ENCODE measurements around the gene PACSIN2.

Gene PACSIN2

GRCh38 chr22:42891008-42891407, 123.9 kb downstream of the PACSIN2 start:
- no peak for TF ChIP-seq EZH2 (IDR thresholded peaks at IDR 0.05; ENCODE audit: borderline replicate concordance, low read depth, low read length, severe bottlenecking)
- TF ChIP-seq CTCF (IDR thresholded peaks at IDR 0.05; ENCODE audit: borderline replicate concordance, extremely low read depth, low read length, poor library complexity, severe bottlenecking), result no peak
- no peak overlapping the region for H3K4me2 ChIP-seq (ENCODE audit: insufficient read depth, low read length)
- DNase-seq (no peak), ATAC-seq (ENCODE audit: insufficient read depth, low read depth) (no peak)
- H3K27ac ChIP-seq (ENCODE audit: low read length), result no peak overlapping the region
- no peak overlapping the region for H3K9ac ChIP-seq (ENCODE audit: low read depth, low read length)
- H3K36me3 ChIP-seq (ENCODE audit: insufficient read depth, low read length), result peaks cover 59% of the 10 kb centered on the region
- peaks cover 6% of the 10 kb centered on the region; the same call in 1 of the 2 replicates for H3K79me2 ChIP-seq (ENCODE audit: insufficient read depth, low read length)
- no peak overlapping the region for H2AFZ ChIP-seq (ENCODE audit: low read depth, low read length)
- H3K4me1 ChIP-seq (ENCODE audit: insufficient read depth, low read length), result no peaks in the 10 kb centered on the region
- H3K9me3 ChIP-seq (ENCODE audit: insufficient read depth, low read length, severe bottlenecking), result no peaks in the 10 kb centered on the region
- peaks cover 22% of the 10 kb centered on the region for H4K20me1 ChIP-seq (ENCODE audit: insufficient read depth, low read length)
- H3K27me3 ChIP-seq (ENCODE audit: insufficient read depth, low read length, poor library complexity), result no peaks in the 10 kb centered on the region
- H3K4me3 ChIP-seq (ENCODE audit: low read depth in 1 of 2, low read length in 2 of 2), result no peak overlapping the region

- Histone ChIP-seq H3K4me1 (ENCODE audit: insufficient read depth, low read length) (no peaks in the 10 kb centered on the region), H2AFZ (ENCODE audit: low read depth, low read length) (no peak overlapping the region), H3K9me3 (ENCODE audit: insufficient read depth, low read length, severe bottlenecking) (no peaks in the 10 kb centered on the region), H3K4me3 (ENCODE audit: low read depth in 1 of 2, low read length in 2 of 2) (no peak overlapping the region), H3K27ac (ENCODE audit: low read length) (no peak overlapping the region), H3K79me2 (ENCODE audit: insufficient read depth, low read length) (no peaks in the 10 kb centered on the region), H3K36me3 (ENCODE audit: insufficient read depth, low read length) (peaks cover 75% of the 10 kb centered on the region), H3K4me2 (ENCODE audit: insufficient read depth, low read length) (no peak overlapping the region), H3K9ac (ENCODE audit: low read depth, low read length) (no peak overlapping the region), H3K27me3 (ENCODE audit: insufficient read depth, low read length, poor library complexity) (no peaks in the 10 kb centered on the region), H4K20me1 (ENCODE audit: insufficient read depth, low read length) (peaks cover 9% of the 10 kb centered on the region)
- no peak for ATAC-seq (ENCODE audit: insufficient read depth, low read depth)
- TF ChIP-seq EZH2 (IDR thresholded peaks at IDR 0.05; ENCODE audit: borderline replicate concordance, low read depth, low read length, severe bottlenecking) (no peak), CTCF (IDR thresholded peaks at IDR 0.05; ENCODE audit: borderline replicate concordance, extremely low read depth, low read length, poor library complexity, severe bottlenecking) (no peak)
- DNase-seq, result no peak
Observed at GRCh38 chr22:42889304-42889703, 125.6 kb downstream of the PACSIN2 start.

- Histone ChIP-seq H2AFZ (ENCODE audit: low read depth, low read length) (no peak overlapping the region), H4K20me1 (ENCODE audit: insufficient read depth, low read length) (peaks cover 9% of the 10 kb centered on the region), H3K9ac (ENCODE audit: low read depth, low read length) (no peak overlapping the region), H3K27me3 (ENCODE audit: insufficient read depth, low read length, poor library complexity) (no peaks in the 10 kb centered on the region), H3K4me2 (ENCODE audit: insufficient read depth, low read length) (no peak overlapping the region), H3K4me1 (ENCODE audit: insufficient read depth, low read length) (no peaks in the 10 kb centered on the region), H3K36me3 (ENCODE audit: insufficient read depth, low read length) (peaks cover 81% of the 10 kb centered on the region), H3K27ac (ENCODE audit: low read length) (no peak overlapping the region), H3K79me2 (ENCODE audit: insufficient read depth, low read length) (no peaks in the 10 kb centered on the region), H3K4me3 (ENCODE audit: low read depth in 1 of 2, low read length in 2 of 2) (no peak overlapping the region), H3K9me3 (ENCODE audit: insufficient read depth, low read length, severe bottlenecking) (no peaks in the 10 kb centered on the region)
- ATAC-seq (ENCODE audit: insufficient read depth, low read depth), result no peak
- no peak for TF ChIP-seq CTCF (IDR thresholded peaks at IDR 0.05; ENCODE audit: borderline replicate concordance, extremely low read depth, low read length, poor library complexity, severe bottlenecking)
- no peak for TF ChIP-seq EZH2 (IDR thresholded peaks at IDR 0.05; ENCODE audit: borderline replicate concordance, low read depth, low read length, severe bottlenecking)
- DNase-seq, result no peak
Observed at GRCh38 chr22:42887523-42888507, 127.1 kb downstream of the PACSIN2 start.
